ENCODE measurements around the gene DNM3.

The DNM3 gene

GRCh38 chr1:172277275-172277674 lies 436.0 kb downstream of the DNM3 start:
- no peak overlapping the region for H4K8ac ChIP-seq (ENCODE audit: low read length)
- H3K4me2 ChIP-seq (ENCODE audit: low read length, poor library complexity, severe bottlenecking) = no peak overlapping the region
- H3K27me3 ChIP-seq (ENCODE audit: control insufficient read depth in 1 of 2, insufficient read depth in 1 of 2, low read length in 2 of 2) = no peaks in the 10 kb centered on the region
- peak overlapping the region; percentile 31 for H3K27ac ChIP-seq (ENCODE audit: low read length, poor library complexity, severe bottlenecking)
- H3K9ac ChIP-seq (ENCODE audit: low read length) = peak overlapping the region; percentile 64
- H2AFZ ChIP-seq (ENCODE audit: low read depth, low read length) = no peak overlapping the region
- H2BK12ac ChIP-seq (ENCODE audit: low read length in 2 of 2) = no peak overlapping the region
- no peak overlapping the region for H3K4ac ChIP-seq (ENCODE audit: low read depth in 1 of 2, low read length in 2 of 2)
- H3K23ac ChIP-seq (ENCODE audit: low read length in 2 of 2) = no peak overlapping the region
- H2BK120ac ChIP-seq (ENCODE audit: low read depth, low read length) = no peak overlapping the region
- no peaks in the 10 kb centered on the region for H3K36me3 ChIP-seq (ENCODE audit: control insufficient read depth in 1 of 2, insufficient read depth in 2 of 2, low read depth in 1 of 2, low read length in 2 of 2)
- no peak overlapping the region for H2AK5ac ChIP-seq (ENCODE audit: low read length, severe bottlenecking)
- H3K9me3 ChIP-seq (ENCODE audit: control insufficient read depth, low read length) = no peaks in the 10 kb centered on the region
- no peak overlapping the region for H3K4me3 ChIP-seq (ENCODE audit: insufficient read depth in 1 of 2, low read depth in 1 of 2, low read length in 2 of 2)
- no peak overlapping the region for H2BK5ac ChIP-seq (ENCODE audit: low read depth, low read length, poor library complexity, severe bottlenecking)
- no peak overlapping the region for H4K91ac ChIP-seq (ENCODE audit: low read length)
- no peak overlapping the region for H3K18ac ChIP-seq (ENCODE audit: low read depth in 1 of 2, low read length in 2 of 2)
- peaks cover 1% of the 10 kb centered on the region for H3K79me1 ChIP-seq (replicated peaks; ENCODE audit: low read length, poor library complexity, severe bottlenecking)
- H3K4me1 ChIP-seq (ENCODE audit: control insufficient read depth, insufficient read depth, low read depth, low read length) = peaks cover 2% of the 10 kb centered on the region
- no peak for DNase-seq
- no peak overlapping the region for H3K14ac ChIP-seq (ENCODE audit: low read length in 2 of 2)
- no peak overlapping the region for H2BK15ac ChIP-seq (ENCODE audit: low read depth, poor library complexity, severe bottlenecking)
- 77% methylated on average over 1 of the region's 1 CpG for WGBS

- no peak overlapping the region for H3K23ac ChIP-seq (ENCODE audit: low read length in 2 of 2)
- H3K18ac ChIP-seq (ENCODE audit: low read depth in 1 of 2, low read length in 2 of 2) = no peak overlapping the region
- no peak for DNase-seq
- no peak overlapping the region for H2BK15ac ChIP-seq (ENCODE audit: low read depth, poor library complexity, severe bottlenecking)
- no peak overlapping the region for H3K4me3 ChIP-seq (ENCODE audit: insufficient read depth in 1 of 2, low read depth in 1 of 2, low read length in 2 of 2)
- H3K36me3 ChIP-seq (ENCODE audit: control insufficient read depth in 1 of 2, insufficient read depth in 2 of 2, low read depth in 1 of 2, low read length in 2 of 2) = no peaks in the 10 kb centered on the region
- H2BK5ac ChIP-seq (ENCODE audit: low read depth, low read length, poor library complexity, severe bottlenecking) = no peak overlapping the region
- H3K9me3 ChIP-seq (ENCODE audit: control insufficient read depth, low read length) = no peaks in the 10 kb centered on the region
- no peak overlapping the region for H2BK120ac ChIP-seq (ENCODE audit: low read depth, low read length)
- H3K4me1 ChIP-seq (ENCODE audit: control insufficient read depth, insufficient read depth, low read depth, low read length) = peaks cover 2% of the 10 kb centered on the region
- H3K4me2 ChIP-seq (ENCODE audit: low read length, poor library complexity, severe bottlenecking) = no peak overlapping the region
- no peak overlapping the region for H2BK12ac ChIP-seq (ENCODE audit: low read length in 2 of 2)
- peak overlapping the region; percentile 64 for H3K9ac ChIP-seq (ENCODE audit: low read length)
- H2AFZ ChIP-seq (ENCODE audit: low read depth, low read length) = no peak overlapping the region
- no peak overlapping the region for H3K14ac ChIP-seq (ENCODE audit: low read length in 2 of 2)
- WGBS = no CpG with 5 or more reads among the region's 1 CpG
- no peak overlapping the region for H4K91ac ChIP-seq (ENCODE audit: low read length)
- H3K4ac ChIP-seq (ENCODE audit: low read depth in 1 of 2, low read length in 2 of 2) = no peak overlapping the region
- H2AK5ac ChIP-seq (ENCODE audit: low read length, severe bottlenecking) = no peak overlapping the region
- H3K79me1 ChIP-seq (replicated peaks; ENCODE audit: low read length, poor library complexity, severe bottlenecking) = peaks cover 1% of the 10 kb centered on the region
- peak overlapping the region; percentile 87 for H3K27ac ChIP-seq (ENCODE audit: low read length, poor library complexity, severe bottlenecking)
- H3K27me3 ChIP-seq (ENCODE audit: control insufficient read depth in 1 of 2, insufficient read depth in 1 of 2, low read length in 2 of 2) = no peaks in the 10 kb centered on the region
- no peak overlapping the region for H4K8ac ChIP-seq (ENCODE audit: low read length)
Observed at GRCh38 chr1:172277989-172278388, 436.7 kb downstream of the DNM3 start.

- peaks cover 1% of the 10 kb centered on the region for H3K79me1 ChIP-seq (replicated peaks; ENCODE audit: low read length, poor library complexity, severe bottlenecking)
- 13% methylated on average over 1 of the region's 1 CpG for WGBS
- peak overlapping the region in 1 of 2 experiments; percentile 49 for H3K18ac ChIP-seq (ENCODE audit: low read depth in 1 of 2, low read length in 2 of 2)
- no peak overlapping the region for H4K8ac ChIP-seq (ENCODE audit: low read length)
- peak overlapping the region; percentile 87 for H3K27ac ChIP-seq (ENCODE audit: low read length, poor library complexity, severe bottlenecking)
- H3K23ac ChIP-seq (ENCODE audit: low read length in 2 of 2) = no peak overlapping the region
- no peak overlapping the region for H2AFZ ChIP-seq (ENCODE audit: low read depth, low read length)
- H2BK5ac ChIP-seq (ENCODE audit: low read depth, low read length, poor library complexity, severe bottlenecking) = no peak overlapping the region
- no peak overlapping the region for H2AK5ac ChIP-seq (ENCODE audit: low read length, severe bottlenecking)
- H3K27me3 ChIP-seq (ENCODE audit: control insufficient read depth in 1 of 2, insufficient read depth in 1 of 2, low read length in 2 of 2) = no peaks in the 10 kb centered on the region
- peak overlapping the region; percentile 45 to 46 for H2BK12ac ChIP-seq (ENCODE audit: low read length in 2 of 2)
- no peak overlapping the region for H4K91ac ChIP-seq (ENCODE audit: low read length)
- H3K36me3 ChIP-seq (ENCODE audit: control insufficient read depth in 1 of 2, insufficient read depth in 2 of 2, low read depth in 1 of 2, low read length in 2 of 2) = no peaks in the 10 kb centered on the region
- H2BK120ac ChIP-seq (ENCODE audit: low read depth, low read length) = no peak overlapping the region
- peaks cover 2% of the 10 kb centered on the region for H3K4me1 ChIP-seq (ENCODE audit: control insufficient read depth, insufficient read depth, low read depth, low read length)
- DNase-seq = peak; percentile 87
- H2BK15ac ChIP-seq (ENCODE audit: low read depth, poor library complexity, severe bottlenecking) = no peak overlapping the region
- no peak overlapping the region for H3K4ac ChIP-seq (ENCODE audit: low read depth in 1 of 2, low read length in 2 of 2)
- peak overlapping the region; percentile 64 for H3K9ac ChIP-seq (ENCODE audit: low read length)
- no peak overlapping the region for H3K14ac ChIP-seq (ENCODE audit: low read length in 2 of 2)
- H3K9me3 ChIP-seq (ENCODE audit: control insufficient read depth, low read length) = no peaks in the 10 kb centered on the region
- H3K4me3 ChIP-seq (ENCODE audit: insufficient read depth in 1 of 2, low read depth in 1 of 2, low read length in 2 of 2) = no peak overlapping the region
- no peak overlapping the region for H3K4me2 ChIP-seq (ENCODE audit: low read length, poor library complexity, severe bottlenecking)
Observed at GRCh38 chr1:172278478-172278877, 437.2 kb downstream of the DNM3 start.

- H3K9me3 ChIP-seq (ENCODE audit: control insufficient read depth, low read length) = no peaks in the 10 kb centered on the region
- H3K79me1 ChIP-seq (replicated peaks; ENCODE audit: low read length, poor library complexity, severe bottlenecking) = peaks cover under 1% of the 10 kb centered on the region
- H3K4me3 ChIP-seq (ENCODE audit: insufficient read depth in 1 of 2, low read depth in 1 of 2, low read length in 2 of 2) = no peak overlapping the region
- H3K23ac ChIP-seq (ENCODE audit: low read length in 2 of 2) = no peak overlapping the region
- no peak overlapping the region for H3K18ac ChIP-seq (ENCODE audit: low read depth in 1 of 2, low read length in 2 of 2)
- no peak overlapping the region for H2BK120ac ChIP-seq (ENCODE audit: low read depth, low read length)
- H2AK5ac ChIP-seq (ENCODE audit: low read length, severe bottlenecking) = no peak overlapping the region
- peak overlapping the region; percentile 22 for H3K27ac ChIP-seq (ENCODE audit: low read length, poor library complexity, severe bottlenecking)
- peak overlapping the region; percentile 13 for H3K9ac ChIP-seq (ENCODE audit: low read length)
- no peak overlapping the region for H3K4me2 ChIP-seq (ENCODE audit: low read length, poor library complexity, severe bottlenecking)
- H3K27me3 ChIP-seq (ENCODE audit: control insufficient read depth in 1 of 2, insufficient read depth in 1 of 2, low read length in 2 of 2) = no peaks in the 10 kb centered on the region
- no peak overlapping the region for H2BK15ac ChIP-seq (ENCODE audit: low read depth, poor library complexity, severe bottlenecking)
- peak overlapping the region in 1 of 2 experiments; percentile 42 for H2BK12ac ChIP-seq (ENCODE audit: low read length in 2 of 2)
- no peak overlapping the region for H4K8ac ChIP-seq (ENCODE audit: low read length)
- H3K4me1 ChIP-seq (ENCODE audit: control insufficient read depth, insufficient read depth, low read depth, low read length) = peaks cover 2% of the 10 kb centered on the region
- no peak overlapping the region for H2BK5ac ChIP-seq (ENCODE audit: low read depth, low read length, poor library complexity, severe bottlenecking)
- peak overlapping the region in 1 of 2 experiments; percentile 4 for H3K4ac ChIP-seq (ENCODE audit: low read depth in 1 of 2, low read length in 2 of 2)
- no peak overlapping the region for H3K14ac ChIP-seq (ENCODE audit: low read length in 2 of 2)
- H3K36me3 ChIP-seq (ENCODE audit: control insufficient read depth in 1 of 2, insufficient read depth in 2 of 2, low read depth in 1 of 2, low read length in 2 of 2) = no peaks in the 10 kb centered on the region
- H2AFZ ChIP-seq (ENCODE audit: low read depth, low read length) = no peak overlapping the region
- DNase-seq = peak; percentile 46
- 67% methylated on average over 3 of the region's 4 CpGs for WGBS
- H4K91ac ChIP-seq (ENCODE audit: low read length) = peak overlapping the region; percentile 3
Observed at GRCh38 chr1:172279939-172280636, 438.8 kb downstream of the DNM3 start.
